CD8-positive, alpha-beta memory T cell (primary cell): ENCODE measurements around the gene SPPL3. TPM values are rescaled to one million over a fixed set of nuclear protein-coding genes. Genes with fewer than 3 reads are reported as not detected.
"Not testable (repeated sequence)": the region's sequence is repeated elsewhere in the genome, so short reads cannot be mapped to it uniquely, and the experiment has no call there.

Experiments
- CTCF ChIA-PET: fragments of 350-600 bp; sonication (Branson Sonifier 250); formaldehyde crosslinking; loops from one replicate; lab custom pipeline; 2021; ENCODE audit warnings: antibody characterized with exemption; lab: Charles Lee
- POLR2A ChIA-PET: fragments of 350-600 bp; sonication (Branson Sonifier 250); formaldehyde crosslinking; loops from one replicate; lab custom pipeline; 2021; ENCODE audit warnings: antibody characterized with exemption; lab: Charles Lee
- DNase-seq, 5 donors: peaks; one replicate each; pipeline versions ENCODE4 v3.0.0 to v3.0.0-alpha.2; 2020 to 2022; ENCODE audit warnings: mixed read lengths in 1 of 5
- H3K27ac ChIP-seq: one replicate; pipeline ENCODE4 v1.7.0; 2013; ENCODE audit warnings: low read depth, mild to moderate bottlenecking, low read length, moderate library complexity
- H3K27me3 ChIP-seq: 2 replicates; pipeline ENCODE4 v1.7.0; 2013; ENCODE audit warnings: low read length, mild to moderate bottlenecking; ENCODE audit not compliant: insufficient read depth, poor library complexity, severe bottlenecking
- H3K36me3 ChIP-seq: 2 replicates; pipeline ENCODE4 v1.7.0; 2013; ENCODE audit warnings: mild to moderate bottlenecking, low read length, moderate library complexity; ENCODE audit not compliant: insufficient read depth
- H3K4me1 ChIP-seq: 2 replicates; pipeline ENCODE4 v1.7.0; 2013; ENCODE audit warnings: mild to moderate bottlenecking, low read length, moderate library complexity; ENCODE audit not compliant: insufficient read depth
- H3K4me3 ChIP-seq: 2 replicates; pipeline ENCODE4 v1.7.0; 2013; ENCODE audit warnings: mild to moderate bottlenecking, low read length
- H3K9me3 ChIP-seq: 2 replicates; pipeline ENCODE4 v1.7.0; 2013; ENCODE audit warnings: mild to moderate bottlenecking, low read length
- H3K27ac Mint-ChIP-seq, 8 donors: one replicate each; pipeline ENCODE4 v1.8.0; 2020 to 2021; ENCODE audit warnings: mixed read lengths in 8 of 8, mild to moderate bottlenecking in 6 of 8, inconsistent platforms in 3 of 8, moderate library complexity in 3 of 8
- H3K27me3 Mint-ChIP-seq, 2 donors: one replicate each; pipeline ENCODE4 v1.8.0; 2020 to 2021; ENCODE audit warnings: mixed read lengths in 2 of 2, mild to moderate bottlenecking in 1 of 2, moderate library complexity in 1 of 2
- H3K36me3 Mint-ChIP-seq, 3 donors: one replicate each; pipeline ENCODE4 v1.8.0; 2020 to 2021; ENCODE audit warnings: mixed read lengths in 3 of 3, inconsistent platforms in 1 of 3, mild to moderate bottlenecking in 1 of 3
- H3K4me1 Mint-ChIP-seq, 3 donors: one replicate each; pipeline ENCODE4 v1.8.0; 2020 to 2021; ENCODE audit warnings: mixed read lengths in 3 of 3, inconsistent platforms in 1 of 3, mild to moderate bottlenecking in 1 of 3
- H3K4me3 Mint-ChIP-seq, 7 donors: one replicate each; pipeline ENCODE4 v1.8.0; 2020 to 2021; ENCODE audit warnings: mixed read lengths in 7 of 7, mild to moderate bottlenecking in 6 of 7, moderate library complexity in 4 of 7, inconsistent platforms in 2 of 7
- H3K9me3 Mint-ChIP-seq, 5 donors: one replicate each; pipeline ENCODE4 v1.8.0; 2020 to 2022; ENCODE audit warnings: mixed read lengths in 5 of 5, mild to moderate bottlenecking in 3 of 5, moderate library complexity in 2 of 5, inconsistent platforms in 1 of 5
- polyA plus RNA-seq: library from polyadenylated mRNA; unstranded; fragments of 300-500 nt; fragmentation: Illumina TruSeq; gene quantifications from one replicate; pipeline ENCODE4 v1.2.3, GENCODE V29; 2021
- total RNA-seq, 2 experiments: library from RNA; stranded (reverse); gene quantifications; one replicate each; pipeline ENCODE4 v1.2.3, GENCODE V29; 2021

Gene SPPL3
- total and polyA plus RNA-seq, 3 experiments from 2014 or later: 33.1 to 35.6 (median 34.9) TPM

- H3K27me3 Mint-ChIP-seq, POLR2A ChIA-PET, H3K4me3 ChIP-seq, H3K27ac Mint-ChIP-seq, H3K36me3 Mint-ChIP-seq, H3K9me3 ChIP-seq, H3K9me3 Mint-ChIP-seq, H3K27ac ChIP-seq, H3K4me3 Mint-ChIP-seq, H3K36me3 ChIP-seq, CTCF ChIA-PET, DNase-seq, H3K27me3 ChIP-seq: not testable (repeated sequence)
- peaks cover 36% of the 10 kb centered on the region for H3K4me1 ChIP-seq
- H3K4me1 Mint-ChIP-seq: peaks cover 56 to 75% (median 71%) of the 10 kb centered on the region in 3 donors
Observed at GRCh38 chr12:120838629-120839383, 65.4 kb downstream of the SPPL3 start.

- no peak overlapping the region for H3K4me3 ChIP-seq
- no peak overlapping the region for H3K4me3 Mint-ChIP-seq
- no peaks in the 10 kb centered on the region for H3K27me3 Mint-ChIP-seq
- H3K9me3 ChIP-seq: no peaks in the 10 kb centered on the region
- H3K27me3 ChIP-seq: no peaks in the 10 kb centered on the region
- no peak for DNase-seq
- H3K4me1 Mint-ChIP-seq: peaks cover 51 to 69% (median 67%) of the 10 kb centered on the region in 3 donors
- no peak overlapping the region for H3K27ac ChIP-seq
- peaks cover 2 to 4% (median 3%) of the 10 kb centered on the region in 3 donors for H3K36me3 Mint-ChIP-seq
- H3K27ac Mint-ChIP-seq: peak overlapping the region in 3 of 8 donors; percentile 5 to 17 (median 15)
- H3K4me1 ChIP-seq: peaks cover 50% of the 10 kb centered on the region
- H3K36me3 ChIP-seq: no peaks in the 10 kb centered on the region
- H3K9me3 Mint-ChIP-seq: no peaks in the 10 kb centered on the region
- ChIA-PET POLR2A (no interaction called here), CTCF (no interaction called here)
Observed at GRCh38 chr12:120836114-120836684, 68.0 kb downstream of the SPPL3 start.

GRCh38 chr12:120835657-120836056 lies 68.5 kb downstream of the SPPL3 start:
- no peaks in the 10 kb centered on the region for H3K9me3 Mint-ChIP-seq
- ChIA-PET POLR2A (no interaction called here), CTCF (interaction anchor here (1.0 kb wide), 1 partner anchor 17 kb away, joined by 3 read pairs; no protein-coding TSS in a partner anchor)
- H3K4me3 Mint-ChIP-seq: peak overlapping the region in 2 of 7 donors; percentile 3 to 9
- DNase-seq: no peak
- Histone ChIP-seq H3K9me3 (no peaks in the 10 kb centered on the region), H3K27me3 (no peaks in the 10 kb centered on the region), H3K27ac (no peak overlapping the region), H3K4me1 (peaks cover 50% of the 10 kb centered on the region), H3K36me3 (no peaks in the 10 kb centered on the region), H3K4me3 (no peak overlapping the region)
- H3K27me3 Mint-ChIP-seq: no peaks in the 10 kb centered on the region
- peaks cover 57 to 74% (median 72%) of the 10 kb centered on the region in 3 donors for H3K4me1 Mint-ChIP-seq
- H3K36me3 Mint-ChIP-seq: peaks cover 2 to 4% (median 3%) of the 10 kb centered on the region in 3 donors
- peak overlapping the region in 3 of 8 donors; percentile 5 to 51 (median 42) for H3K27ac Mint-ChIP-seq

GRCh38 chr12:120835304-120835612 lies 68.9 kb downstream of the SPPL3 start:
- Mint-ChIP-seq H3K4me3 (peak overlapping the region in 2 of 7 donors; percentile 9 to 12), H3K4me1 (peaks cover 54 to 73% (median 72%) of the 10 kb centered on the region in 3 donors), H3K36me3 (peaks cover under 1 to 4% (median 1%) of the 10 kb centered on the region in 3 donors), H3K9me3 (no peaks in the 10 kb centered on the region), H3K27me3 (no peaks in the 10 kb centered on the region), H3K27ac (peak overlapping the region in 4 of 8 donors; percentile 13 to 51 (median 40))
- no peaks in the 10 kb centered on the region for H3K9me3 ChIP-seq
- CTCF ChIA-PET: interaction anchor here (1.0 kb wide), 1 partner anchor 16 kb away, joined by 3 read pairs; no protein-coding TSS in a partner anchor
- H3K27me3 ChIP-seq: no peaks in the 10 kb centered on the region
- H3K4me1 ChIP-seq: peaks cover 50% of the 10 kb centered on the region
- no peak overlapping the region for H3K27ac ChIP-seq
- DNase-seq: no peak
- H3K4me3 ChIP-seq: no peak overlapping the region
- H3K36me3 ChIP-seq: no peaks in the 10 kb centered on the region
- POLR2A ChIA-PET: interaction anchor here (0.5 kb wide), 1 partner anchor 163 kb away, joined by 6 read pairs; no protein-coding TSS in a partner anchor

- Mint-ChIP-seq H3K27me3 (no peaks in the 10 kb centered on the region), H3K4me1 (peaks cover 55 to 76% (median 74%) of the 10 kb centered on the region in 3 donors), H3K4me3 (peak overlapping the region in 1 of 7 donors; percentile 11), H3K36me3 (peaks cover 0 to 3% (median 0%) of the 10 kb centered on the region in 3 donors), H3K9me3 (no peaks in the 10 kb centered on the region), H3K27ac (peak overlapping the region in 3 of 8 donors; percentile 7 to 42 (median 38))
- POLR2A ChIA-PET: interaction anchor here (0.5 kb wide), 1 partner anchor 164 kb away, joined by 6 read pairs; no protein-coding TSS in a partner anchor
- no peak for DNase-seq
- Histone ChIP-seq H3K36me3 (no peaks in the 10 kb centered on the region), H3K9me3 (no peaks in the 10 kb centered on the region), H3K4me3 (no peak overlapping the region), H3K27me3 (no peaks in the 10 kb centered on the region), H3K4me1 (peaks cover 50% of the 10 kb centered on the region), H3K27ac (no peak overlapping the region)
- CTCF ChIA-PET: interaction anchor here (0.9 to 1.0 kb wide), 2 partner anchors 16 to 22 kb away, joined by 3 to 5 read pairs; no protein-coding TSS in a partner anchor
Observed at GRCh38 chr12:120834489-120835303, 69.5 kb downstream of the SPPL3 start.

- H3K4me3 ChIP-seq: no peak overlapping the region
- no peaks in the 10 kb centered on the region for H3K36me3 ChIP-seq
- H3K27ac Mint-ChIP-seq: peak overlapping the region in 3 of 8 donors; percentile 21 to 34 (median 23)
- DNase-seq: no peak
- H3K27me3 Mint-ChIP-seq: no peaks in the 10 kb centered on the region
- POLR2A ChIA-PET: no interaction called here
- H3K4me1 Mint-ChIP-seq: peaks cover 55 to 79% (median 78%) of the 10 kb centered on the region in 3 donors
- CTCF ChIA-PET: interaction anchor here (0.9 kb wide), 1 partner anchor 23 kb away, joined by 5 read pairs; no protein-coding TSS in a partner anchor
- H3K9me3 ChIP-seq: no peaks in the 10 kb centered on the region
- no peak overlapping the region for H3K27ac ChIP-seq
- H3K4me1 ChIP-seq: peaks cover 50% of the 10 kb centered on the region
- H3K9me3 Mint-ChIP-seq: no peaks in the 10 kb centered on the region
- peaks cover 0 to 2% (median 0%) of the 10 kb centered on the region in 3 donors for H3K36me3 Mint-ChIP-seq
- no peak overlapping the region for H3K4me3 Mint-ChIP-seq
- no peaks in the 10 kb centered on the region for H3K27me3 ChIP-seq
Observed at GRCh38 chr12:120833849-120834248, 70.3 kb downstream of the SPPL3 start.

- Mint-ChIP-seq H3K9me3 (no peaks in the 10 kb centered on the region), H3K36me3 (peaks cover 0 to 2% (median 0%) of the 10 kb centered on the region in 3 donors), H3K27me3 (no peaks in the 10 kb centered on the region), H3K27ac (no peak overlapping the region), H3K4me3 (no peak overlapping the region), H3K4me1 (peaks cover 56 to 81% (median 78%) of the 10 kb centered on the region in 3 donors)
- CTCF ChIA-PET: no interaction called here
- Histone ChIP-seq H3K9me3 (no peaks in the 10 kb centered on the region), H3K4me3 (no peak overlapping the region), H3K27ac (no peak overlapping the region), H3K4me1 (peaks cover 50% of the 10 kb centered on the region), H3K27me3 (no peaks in the 10 kb centered on the region), H3K36me3 (no peaks in the 10 kb centered on the region)
- POLR2A ChIA-PET: no interaction called here
- no peak for DNase-seq
Observed at GRCh38 chr12:120832737-120833136, 71.4 kb downstream of the SPPL3 start.
